Stimulated activated CD4-positive, alpha-beta T cell treated with anti-CD3 and anti-CD28 coated beads, Interleukin-4, amount 100 ng/mL, for 1 hour (primary cell): ENCODE measurements around the gene EFNA3.

Experiments used
- DNase-seq: peaks from one replicate; pipeline ENCODE4 v3.0.0-alpha.2; 2020

The EFNA3 gene

DNA sequence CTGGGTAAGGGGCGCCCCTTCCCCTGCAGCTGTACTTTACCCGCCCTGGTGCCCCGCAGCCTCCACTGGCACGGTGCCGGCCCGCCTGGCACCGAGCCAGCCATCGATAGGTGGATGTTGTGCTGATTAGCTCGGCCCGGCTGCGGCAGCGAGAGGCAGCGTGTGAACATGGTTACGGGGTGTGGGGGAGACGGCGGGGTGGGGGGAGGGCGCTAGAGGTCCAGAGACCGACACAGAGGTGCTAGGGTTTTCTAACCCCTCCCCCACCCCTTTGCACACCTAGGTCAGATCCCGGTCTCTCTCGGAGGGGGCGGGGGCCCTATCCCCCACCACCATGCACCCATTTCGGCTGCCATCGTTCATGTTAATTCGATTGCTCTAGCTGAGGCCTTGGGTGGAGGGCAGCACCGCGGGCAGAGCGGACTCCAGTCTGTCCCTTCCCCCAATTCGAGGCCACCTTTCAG lies 8.4 kb upstream of the EFNA3 start:
- DNase-seq = no peak

DNA sequence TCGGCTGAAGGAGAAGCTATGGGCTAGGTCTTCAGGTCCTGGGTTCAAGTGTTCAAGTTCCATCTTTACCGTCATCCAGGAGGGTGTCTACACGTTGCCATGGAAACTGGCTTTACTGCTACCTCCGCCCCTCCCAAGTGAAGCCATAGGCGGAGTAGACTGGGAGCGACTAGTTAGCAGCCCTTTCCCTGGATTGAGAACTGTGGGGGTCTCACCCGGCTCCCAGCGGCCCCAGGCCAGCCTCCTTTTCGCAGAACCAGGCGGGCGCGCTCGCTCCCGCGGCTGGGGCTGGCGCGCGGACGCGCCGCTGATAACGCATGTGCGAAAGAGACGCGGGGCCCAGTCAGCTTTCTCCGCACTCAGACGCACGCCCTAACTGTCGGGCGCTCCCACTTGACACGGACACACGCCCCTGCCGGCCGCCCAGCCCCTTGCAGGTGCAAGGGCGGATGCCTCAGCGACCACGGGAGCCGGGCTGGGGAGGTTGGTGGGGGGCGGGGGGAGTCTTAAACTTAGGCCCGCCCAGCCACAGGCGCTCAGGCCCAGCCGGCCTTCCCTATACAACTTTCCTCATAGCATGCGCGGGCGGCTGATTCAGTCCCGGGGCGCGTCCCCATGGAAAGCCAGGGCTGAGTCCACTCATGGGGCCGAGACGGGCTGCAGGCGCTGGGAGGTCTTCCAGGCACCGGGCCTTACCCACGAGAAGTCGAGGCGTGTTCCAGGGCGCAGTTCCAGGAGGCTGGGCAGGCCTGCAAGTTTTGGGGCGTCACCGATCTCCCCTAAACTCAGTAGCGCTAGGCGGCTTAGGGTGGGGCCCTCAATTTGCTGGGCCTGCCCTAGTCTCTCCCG lies 7.7 kb upstream of the EFNA3 start:
- DNase-seq = peak; percentile 78

DNA sequence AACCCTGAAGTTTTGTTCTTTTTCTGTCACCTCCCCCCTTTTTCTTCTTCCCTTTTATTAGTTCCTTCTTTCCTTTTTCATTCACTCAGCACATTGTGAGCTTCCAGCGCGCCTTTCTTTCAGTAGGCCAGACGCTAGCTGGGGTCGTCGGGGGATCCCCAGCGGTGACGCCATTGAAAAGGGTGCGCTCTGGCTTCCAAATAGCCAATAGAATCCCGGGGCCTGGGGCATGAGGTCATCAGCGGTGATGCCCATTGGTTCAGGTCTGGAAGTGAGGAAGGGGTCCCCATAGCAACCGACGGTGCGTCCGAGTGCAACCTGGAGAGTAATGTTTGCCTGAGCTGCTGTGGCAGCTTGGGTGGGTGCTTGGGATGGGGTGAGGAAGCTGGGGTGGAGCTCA lies 6.9 kb upstream of the EFNA3 start:
- no peak for DNase-seq

DNA sequence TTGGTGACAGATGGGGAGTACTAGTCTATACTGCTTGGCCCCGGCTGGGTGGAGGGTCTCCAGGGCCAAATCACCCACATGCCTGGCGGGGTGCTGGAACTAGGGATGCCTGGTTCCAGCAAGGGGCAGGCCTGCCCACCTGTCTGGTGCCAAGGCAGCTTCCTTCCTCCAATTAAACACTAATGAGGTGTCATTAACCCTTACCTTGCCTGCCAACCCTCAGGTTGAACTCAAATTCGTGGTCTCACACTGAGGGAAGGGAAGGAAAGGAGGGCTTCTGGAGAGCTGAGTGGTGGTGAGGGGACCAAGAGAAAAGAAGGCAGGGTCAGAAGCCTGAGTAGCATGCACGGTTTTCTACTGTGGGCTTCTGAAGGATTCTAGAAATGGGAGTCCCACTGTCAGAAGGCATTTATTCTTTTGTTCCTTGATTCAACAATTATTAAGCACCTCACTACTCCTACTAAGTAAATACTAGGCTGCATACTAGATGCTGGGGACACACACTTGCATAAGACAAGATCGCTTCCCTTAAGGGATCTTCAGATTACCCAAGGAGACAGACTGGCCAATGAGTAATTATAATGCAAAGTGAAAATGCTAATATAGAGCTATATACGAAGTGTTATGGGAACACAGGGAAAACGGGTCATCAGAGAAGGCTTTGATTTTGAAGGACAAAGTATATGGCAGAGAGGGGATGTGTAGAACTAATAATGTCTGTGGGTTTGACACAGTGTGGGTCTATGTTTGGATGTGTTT lies 5.9 kb upstream of the EFNA3 start:
- DNase-seq = no peak

DNA sequence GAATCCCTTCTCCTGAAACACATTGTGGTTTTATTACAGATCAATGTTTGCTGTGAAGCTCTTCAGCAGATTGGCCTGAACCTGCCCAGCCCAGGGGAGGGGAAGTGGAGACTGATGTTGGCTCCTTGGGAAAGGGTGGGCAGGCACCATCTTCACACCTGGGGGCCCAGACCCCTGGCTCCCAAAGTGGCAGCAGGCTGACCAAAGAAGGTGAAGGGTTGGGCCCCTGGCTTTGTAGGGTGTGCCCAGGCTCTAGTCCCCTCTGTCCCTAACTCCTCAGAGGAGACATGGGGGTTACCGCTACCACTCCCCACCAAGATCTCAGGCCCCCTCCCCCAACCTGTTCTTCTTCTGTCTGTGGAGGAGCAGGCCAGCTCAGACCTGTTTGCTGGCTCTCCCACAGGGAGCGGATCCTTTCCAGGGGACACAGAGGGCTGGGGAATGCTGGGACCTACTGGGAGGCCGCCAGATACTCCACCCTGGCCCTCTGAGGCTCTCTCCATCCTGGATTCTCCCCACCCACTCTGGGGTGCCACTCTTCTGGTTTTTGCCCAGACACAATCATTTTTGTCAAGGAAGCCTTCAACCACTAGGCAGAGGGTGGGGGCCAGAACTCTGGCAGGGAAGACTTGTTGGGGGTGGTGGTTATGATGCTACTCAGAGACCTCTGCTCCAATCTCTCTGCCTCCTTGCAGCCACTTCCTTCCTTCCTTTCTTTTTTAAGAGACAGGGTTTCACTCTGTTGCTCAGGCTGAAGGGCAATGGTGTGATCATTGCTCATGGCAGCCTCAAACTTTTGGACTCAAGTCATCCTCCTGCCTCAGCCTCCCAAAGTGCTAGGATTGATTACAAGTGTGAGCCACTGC lies 5.0 kb upstream of the EFNA3 start:
- DNase-seq = no peak

DNA sequence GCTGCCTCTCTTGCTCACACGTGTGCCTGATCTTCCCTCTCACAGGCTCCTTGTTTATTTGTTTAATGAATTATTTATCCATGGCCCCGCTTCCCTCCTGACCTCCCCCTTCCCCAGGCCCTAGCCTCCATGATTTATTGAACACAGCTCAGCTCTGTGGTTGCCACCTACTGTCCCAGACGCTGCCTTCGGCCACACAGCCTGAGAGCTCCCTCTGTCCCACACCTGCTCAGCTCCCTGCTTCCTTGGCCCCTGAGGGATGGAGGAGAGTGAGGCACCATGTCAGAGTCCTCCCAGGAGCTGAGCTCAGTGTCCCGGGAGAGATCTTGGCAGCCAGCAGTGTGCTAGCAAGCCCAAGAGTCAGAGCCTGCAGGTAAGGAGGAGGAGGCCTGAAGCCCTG lies 3.1 kb upstream of the EFNA3 start:
- no peak for DNase-seq

DNA sequence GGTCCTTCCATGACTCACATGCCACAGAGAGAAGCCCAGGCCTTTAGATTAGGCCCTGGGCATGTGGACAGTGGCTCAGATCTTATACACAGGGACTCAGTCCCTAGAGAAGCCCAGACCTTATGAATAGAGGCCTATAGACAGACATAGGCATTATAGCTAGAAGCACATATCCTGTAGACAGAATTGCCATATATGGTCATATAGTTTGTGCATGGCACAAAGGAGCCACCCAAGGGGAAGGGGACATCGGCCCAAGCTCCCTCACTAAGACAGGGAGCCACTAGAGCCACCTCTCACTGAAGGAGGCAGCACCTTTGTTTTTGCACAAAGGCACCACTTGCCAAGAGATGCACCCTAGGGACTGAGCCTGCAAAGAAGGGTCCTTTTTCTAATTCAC lies 2.3 kb upstream of the EFNA3 start:
- no peak for DNase-seq

DNA sequence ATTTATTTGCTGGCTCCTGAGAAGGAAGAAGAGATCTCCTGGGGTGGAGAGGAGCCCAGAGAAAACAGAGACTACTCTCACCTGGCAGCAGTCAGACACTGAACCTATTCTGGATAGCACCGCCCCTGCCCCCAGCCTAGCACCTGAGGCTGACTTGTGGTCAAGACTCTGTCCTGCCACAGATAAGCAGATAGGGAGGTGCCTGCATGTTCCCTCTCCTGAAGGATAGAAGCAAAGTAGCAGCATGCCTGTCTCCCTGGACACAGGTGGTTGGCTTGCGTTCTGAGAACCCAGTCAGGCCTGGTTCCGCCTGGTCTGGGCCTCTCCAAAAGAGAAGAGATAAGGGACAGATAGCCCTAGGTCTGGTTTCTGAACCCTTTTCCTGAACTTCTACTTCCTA lies 1.3 kb upstream of the EFNA3 start:
- DNase-seq = no peak

DNA sequence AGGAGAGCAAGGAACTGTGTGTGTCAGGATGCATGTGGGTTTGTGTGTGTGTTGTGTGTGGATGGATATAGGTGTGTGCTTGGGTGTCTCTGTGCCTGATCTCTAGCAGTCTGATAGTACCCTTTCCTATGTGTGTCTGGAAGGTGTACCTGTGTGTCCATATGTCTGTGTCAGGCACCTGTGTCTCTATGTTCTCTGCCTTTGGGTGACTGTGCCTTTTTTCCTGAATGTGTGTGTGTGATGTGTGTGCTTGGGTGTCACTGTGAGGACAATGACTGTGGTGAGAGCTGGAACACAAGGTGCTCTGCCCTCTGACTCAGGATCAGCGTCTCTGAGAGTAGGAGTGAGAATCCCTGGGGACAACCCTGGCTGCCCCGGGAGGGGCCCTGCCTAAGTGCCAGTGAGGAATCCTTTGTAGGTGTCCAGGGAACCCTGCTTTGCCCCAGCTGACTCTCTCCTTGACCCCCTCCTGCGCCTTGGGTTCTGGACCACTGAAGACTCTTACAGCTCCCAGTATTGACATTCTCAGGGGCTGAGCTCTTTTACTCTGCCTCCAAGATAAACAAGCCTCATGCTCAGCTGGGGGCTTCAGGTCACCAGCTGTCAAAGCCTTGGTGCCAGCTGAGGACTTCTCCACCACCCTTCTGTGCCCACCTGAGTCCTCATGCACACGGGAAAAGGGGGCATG lies 735 bp upstream of the EFNA3 start:
- no peak for DNase-seq

DNA sequence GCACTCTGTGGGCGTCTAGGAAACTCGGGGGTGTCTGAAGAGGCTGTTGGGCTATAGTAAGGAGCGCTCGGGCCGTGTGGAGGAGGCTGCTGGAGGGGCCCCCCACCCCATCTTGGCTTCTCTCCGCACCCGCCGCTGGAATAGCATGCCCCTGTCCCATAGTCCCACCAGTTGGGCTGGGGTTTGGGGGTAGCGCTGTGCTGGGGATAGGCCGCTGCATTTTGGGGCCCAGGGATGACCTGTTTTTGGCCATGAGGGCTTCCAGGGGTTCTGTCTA lies 511 bp downstream of the EFNA3 start:
- no peak for DNase-seq

DNA sequence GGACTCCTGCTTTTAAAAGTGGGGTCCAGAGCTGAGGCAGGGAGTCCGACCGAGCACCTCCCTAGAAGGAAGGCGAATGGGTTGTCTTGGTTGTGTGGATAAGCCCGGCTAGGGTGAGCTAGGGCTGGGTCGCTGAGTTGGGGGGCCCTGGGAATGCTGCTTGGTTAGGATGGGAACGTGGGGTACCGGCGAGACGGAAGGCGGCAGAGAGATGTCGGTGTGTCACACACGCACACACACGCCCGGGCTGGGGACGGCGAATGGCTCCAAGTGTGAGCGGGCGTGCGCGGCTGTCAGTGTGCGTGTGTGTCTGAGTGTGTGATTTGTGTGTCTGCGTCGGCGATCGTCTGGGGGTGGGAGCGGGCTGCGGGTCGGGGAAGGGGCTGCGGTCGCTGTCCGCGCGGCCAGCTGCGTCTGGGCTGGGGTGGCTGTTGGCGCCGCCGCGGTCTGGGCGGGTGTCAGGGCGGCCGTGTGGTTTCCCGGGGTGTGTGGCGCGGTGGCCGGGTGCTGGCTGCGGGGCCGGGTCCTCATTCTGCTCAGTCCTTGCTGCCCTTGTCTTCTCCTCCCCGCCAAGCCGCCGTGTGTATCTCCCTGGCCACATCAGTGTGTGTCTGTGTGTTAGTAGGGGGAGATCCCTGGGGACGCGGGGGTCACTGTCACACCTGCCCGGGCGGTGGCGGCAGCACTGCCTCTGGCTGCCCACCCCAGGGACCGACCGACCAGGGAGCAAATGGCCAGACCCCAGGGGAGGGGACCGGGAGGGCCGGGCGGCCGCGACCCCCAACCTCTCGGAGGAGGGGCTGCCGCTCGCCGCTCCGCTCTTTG lies 1.1 kb downstream of the EFNA3 start:
- DNase-seq = peak; percentile 28

DNA sequence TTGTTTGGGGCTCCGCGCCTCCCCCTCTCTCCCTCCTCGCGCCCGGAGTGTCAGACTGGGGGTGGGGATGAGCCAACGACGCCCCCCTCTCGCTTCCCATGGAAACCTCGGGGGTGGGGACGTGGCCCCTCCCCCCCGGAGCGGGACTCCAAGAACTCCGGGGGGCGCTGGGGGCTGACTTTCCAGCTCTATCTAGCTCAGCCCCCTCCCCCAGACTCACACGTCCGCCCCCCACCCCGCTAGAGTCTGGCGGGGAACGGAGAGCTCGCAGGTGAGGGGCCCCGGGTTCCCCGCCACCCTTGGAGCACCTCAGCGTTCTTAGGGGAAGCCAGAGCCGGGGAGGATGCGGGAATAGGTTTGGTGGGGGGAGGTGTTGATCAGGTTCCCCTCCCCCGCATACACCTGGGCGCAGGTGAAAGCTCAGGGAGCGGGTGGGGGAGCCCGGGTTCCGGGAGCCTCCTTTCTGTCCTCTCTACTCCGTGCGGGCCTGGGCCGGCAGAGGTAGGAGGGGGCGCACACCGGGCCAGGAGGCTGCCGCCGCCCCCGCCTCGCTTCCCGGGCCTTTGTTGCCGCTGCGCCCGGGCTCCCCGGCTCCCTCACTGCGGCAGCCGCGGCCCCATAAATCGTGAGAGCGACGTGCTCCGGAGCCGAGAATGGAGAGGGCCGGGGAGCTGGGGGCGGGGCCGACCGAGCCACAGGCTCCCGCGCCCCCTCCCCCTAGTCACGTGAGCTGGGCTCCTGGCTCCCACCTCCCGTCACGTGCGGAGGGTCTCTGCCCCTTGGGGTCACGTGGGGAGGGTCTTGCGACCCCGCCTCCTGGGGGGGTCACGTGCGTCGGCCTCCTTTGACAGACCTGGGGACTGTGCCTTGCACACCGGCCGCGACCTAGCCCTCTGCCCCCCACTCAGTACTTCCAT lies 1.9 kb downstream of the EFNA3 start:
- peak; percentile 42 for DNase-seq

DNA sequence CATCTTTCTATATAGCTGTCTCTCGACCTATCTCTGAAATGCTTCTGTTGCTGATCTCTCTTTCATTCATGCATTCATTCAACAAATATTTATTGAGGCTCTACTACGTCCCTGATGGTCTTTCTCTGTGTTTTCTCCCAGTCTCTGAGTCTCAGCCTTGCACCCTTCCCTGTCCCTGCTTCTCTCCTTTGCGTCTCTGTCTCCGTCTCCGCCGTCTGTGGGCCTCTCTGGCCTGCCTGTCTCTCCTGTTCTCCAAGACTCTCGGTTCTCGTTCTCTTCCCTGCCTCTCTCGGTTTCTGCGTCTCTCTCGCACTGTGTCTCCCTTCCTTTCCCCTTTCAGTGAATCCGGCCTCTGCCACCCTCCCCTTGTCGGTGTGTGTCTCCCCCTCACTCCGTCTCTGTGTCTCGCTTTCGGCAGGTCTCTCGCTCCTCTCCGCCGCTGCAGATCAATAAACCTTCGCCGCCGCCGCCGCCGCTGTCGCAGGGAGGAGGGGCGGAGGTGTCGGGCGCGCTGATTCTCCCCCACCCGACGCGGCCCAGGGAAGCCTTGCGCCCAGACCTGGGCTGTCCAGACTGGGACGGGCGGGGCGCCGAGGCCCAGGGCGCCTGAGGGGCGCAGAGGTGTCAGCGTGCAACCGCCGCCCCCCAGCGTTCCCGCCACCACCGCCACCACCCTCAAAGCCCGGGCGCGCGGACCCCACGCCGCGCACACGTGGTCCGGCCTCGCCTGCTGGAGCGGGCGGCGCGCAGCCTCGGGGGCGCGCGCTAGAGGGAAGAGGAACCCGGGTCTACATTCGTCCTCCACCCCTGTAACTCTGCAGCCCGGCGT lies 3.0 kb downstream of the EFNA3 start:
- DNase-seq = peak; percentile 52

DNA sequence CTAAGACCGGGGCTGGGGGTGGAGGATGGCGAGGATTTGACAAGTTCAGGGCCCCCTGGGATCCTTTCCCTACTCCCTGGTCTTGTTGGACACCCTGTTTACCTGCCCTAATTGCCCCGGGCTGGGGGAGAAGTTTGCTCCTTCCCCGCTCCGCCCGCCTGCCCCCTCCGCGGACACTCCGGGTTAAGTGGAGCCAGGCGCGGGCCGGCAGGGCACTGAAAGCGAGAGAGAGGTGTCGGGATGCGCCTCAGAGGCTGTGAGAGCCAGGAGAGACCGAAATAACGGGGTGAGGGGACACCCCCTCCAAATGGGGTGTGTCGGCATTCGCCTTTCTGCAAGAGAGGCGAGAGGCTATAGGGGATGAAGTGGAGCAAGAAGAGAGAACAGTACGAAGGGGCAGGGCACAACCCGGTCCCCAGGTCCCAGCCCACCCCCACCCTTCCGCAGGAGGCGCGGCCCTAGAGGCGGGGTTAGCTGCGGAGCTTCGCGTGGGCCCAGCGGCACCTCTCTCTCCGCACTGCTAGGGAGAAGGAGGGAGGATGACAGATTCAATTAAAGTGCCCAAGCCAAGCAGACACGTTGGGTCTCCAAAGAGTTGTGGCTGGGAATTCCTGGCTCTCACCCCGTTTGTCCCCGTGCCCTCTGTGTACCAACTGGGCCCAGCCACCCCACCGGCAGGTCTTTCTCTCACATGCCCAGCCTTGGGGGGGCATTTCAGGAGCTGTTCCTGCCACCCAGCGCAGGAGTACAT lies 3.8 kb downstream of the EFNA3 start:
- peak; percentile 41 for DNase-seq

DNA sequence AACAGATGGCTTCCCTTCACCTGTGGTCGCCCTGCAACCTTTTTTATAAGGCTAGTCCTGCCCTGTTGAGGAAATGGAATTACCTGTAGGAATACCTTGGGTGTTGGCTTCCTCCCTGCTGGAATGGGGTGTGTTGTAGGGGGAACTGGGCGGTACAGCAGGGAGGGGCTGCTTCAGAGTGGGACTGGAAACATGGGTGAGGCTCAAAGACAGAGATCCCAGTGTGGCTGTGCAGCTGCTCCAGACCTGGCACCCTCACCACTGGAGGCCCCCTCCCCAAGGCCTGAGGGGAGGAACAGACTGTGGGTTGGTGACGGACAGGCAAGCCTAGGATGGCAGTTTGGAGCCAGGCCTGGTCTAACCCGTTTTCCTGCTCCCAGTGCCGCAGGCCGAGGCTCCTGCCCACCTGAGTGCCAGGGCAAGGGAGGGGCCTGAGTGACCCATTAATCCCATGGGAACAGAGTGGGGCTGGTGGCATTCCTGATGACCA lies 4.5 kb downstream of the EFNA3 start:
- no peak for DNase-seq

DNA sequence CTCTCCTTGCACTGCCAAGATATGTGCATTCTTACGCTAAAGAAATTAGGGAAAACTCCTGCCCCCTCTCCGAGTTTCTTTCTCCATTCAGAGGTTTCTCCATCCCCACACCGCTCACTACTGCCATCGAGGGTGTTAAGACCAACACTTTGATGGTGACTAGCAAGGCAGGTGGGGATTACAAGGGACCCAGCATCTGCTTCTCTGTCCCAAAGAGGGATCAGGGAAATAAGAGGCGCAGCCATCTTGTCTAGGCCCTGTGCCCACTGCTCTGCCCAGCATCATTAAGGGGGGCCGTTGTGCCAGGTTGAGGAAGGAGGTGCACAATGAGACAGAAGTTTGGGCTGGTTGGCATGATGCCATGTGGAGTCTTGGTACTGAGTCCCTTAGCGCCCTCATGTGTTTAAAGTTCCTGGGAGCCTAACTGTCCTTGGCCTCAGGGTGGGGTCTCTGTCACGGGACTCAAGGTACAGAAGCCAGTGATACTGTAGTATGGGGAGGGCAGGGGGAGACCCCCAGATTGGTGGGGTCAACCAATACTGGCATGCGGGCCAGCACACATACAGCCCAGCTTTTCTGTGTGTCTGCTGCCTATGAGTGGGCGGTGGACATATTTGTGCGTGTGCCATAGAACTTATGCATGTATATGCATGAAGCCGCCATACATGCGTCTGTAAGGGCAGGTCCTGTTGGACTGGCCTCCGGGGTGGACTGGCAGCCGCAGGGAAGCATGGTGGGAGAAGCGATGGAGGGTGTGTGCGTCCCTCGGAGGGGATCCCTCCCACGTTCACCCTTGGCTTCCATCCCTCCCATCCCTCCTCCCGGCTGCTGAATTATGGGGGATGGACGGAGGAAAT lies 5.5 kb downstream of the EFNA3 start:
- no peak for DNase-seq

DNA sequence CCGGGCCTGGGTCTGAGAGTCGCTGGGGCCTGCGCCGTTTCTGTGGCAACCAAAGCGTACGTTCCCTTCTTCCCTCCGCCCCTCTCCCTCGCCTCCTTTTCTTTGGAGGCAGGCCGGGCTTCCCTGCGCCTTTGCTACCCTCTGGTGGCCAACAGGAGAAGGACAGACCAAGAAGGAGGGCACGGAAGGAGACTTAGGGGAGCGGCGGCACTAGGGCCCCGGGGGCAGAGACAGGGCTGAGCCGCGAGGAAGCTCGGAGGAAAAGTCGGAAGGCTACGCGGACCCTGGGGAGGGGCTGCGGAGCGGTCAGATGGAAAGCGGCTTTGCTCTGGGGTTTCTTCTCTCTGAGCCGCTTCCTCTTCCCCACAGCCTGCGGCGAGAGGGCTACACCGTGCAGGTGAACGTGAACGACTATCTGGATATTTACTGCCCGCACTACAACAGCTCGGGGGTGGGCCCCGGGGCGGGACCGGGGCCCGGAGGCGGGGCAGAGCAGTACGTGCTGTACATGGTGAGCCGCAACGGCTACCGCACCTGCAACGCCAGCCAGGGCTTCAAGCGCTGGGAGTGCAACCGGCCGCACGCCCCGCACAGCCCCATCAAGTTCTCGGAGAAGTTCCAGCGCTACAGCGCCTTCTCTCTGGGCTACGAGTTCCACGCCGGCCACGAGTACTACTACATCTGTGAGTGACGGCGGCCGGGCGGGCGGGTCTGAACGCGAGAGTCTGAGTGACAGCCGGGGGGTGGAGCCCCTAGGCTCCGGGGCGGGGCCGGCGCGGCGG lies 6.3 kb downstream of the EFNA3 start:
- DNase-seq = peak; percentile 92
